ENCODE measurements around the gene CHERP. TPM values are rescaled to one million over a fixed set of nuclear protein-coding genes. Genes with fewer than 3 reads are reported as not detected.

CHERP gene
- total and polyA plus RNA-seq, 2 of the 8 experiments (the other 6 are each of a cell fraction or from before 2014, with no cell fraction given) = 13.9 to 73.7 TPM

DNA sequence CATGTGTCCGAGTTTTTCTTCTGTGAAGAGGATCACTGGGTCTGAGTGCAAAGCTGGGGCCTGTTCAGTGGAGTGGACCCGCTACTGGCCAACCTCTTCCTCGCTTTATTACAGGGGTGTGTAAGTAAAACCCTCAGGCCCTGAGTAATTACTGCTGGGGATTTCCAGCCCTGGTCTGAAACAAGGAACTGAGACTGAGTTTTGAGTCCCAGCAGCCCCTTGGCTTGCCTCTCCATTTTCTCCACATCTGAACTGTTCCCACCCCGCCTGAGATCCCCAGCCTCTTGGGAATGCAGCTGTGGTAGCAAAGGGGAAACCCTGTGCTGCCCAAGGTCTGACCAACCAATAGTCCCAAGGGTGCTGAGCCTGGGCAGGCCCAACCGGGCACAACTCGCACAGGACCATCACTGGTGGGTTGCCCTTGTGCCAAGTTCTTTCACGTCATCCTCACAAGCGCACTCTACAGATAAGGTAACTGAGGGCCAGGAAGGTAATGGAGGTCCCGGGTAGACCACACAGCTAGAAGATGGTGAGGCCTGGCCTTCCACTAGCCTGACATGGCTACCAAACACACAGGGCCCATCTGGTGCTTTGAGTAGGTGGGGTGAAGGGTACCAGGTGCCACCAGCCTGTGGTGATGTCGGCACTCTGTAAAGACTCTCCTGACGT lies 43.7 kb upstream of the CHERP start:
- peaks cover 4 to 39% (median 25%) of the 10 kb centered on the region in 4 experiments for H3K4me1 ChIP-seq (replicated peaks in 1 of 4; ENCODE audit: control insufficient read depth in 3 of 4, insufficient read depth in 4 of 4, low read length in 3 of 4)
- H4K5ac ChIP-seq (ENCODE audit: insufficient read length, low read depth, low read length) = no peak overlapping the region
- no peak overlapping the region for H3K18ac ChIP-seq (ENCODE audit: extremely low read depth, low read length)
- 0 out of 2 replicates have a peak overlapping the region, but pooled peaks have one; percentile 88 for H2BK15ac ChIP-seq (ENCODE audit: low read length)
- H3K36me3 ChIP-seq (ENCODE audit: control insufficient read depth in 2 of 4, insufficient read depth in 4 of 4, low read length in 3 of 4) = no peaks in the 10 kb centered on the region
- H3K79me2 ChIP-seq (ENCODE audit: control insufficient read depth in 1 of 2, insufficient read depth in 2 of 2, low read length in 2 of 2) = peaks cover 13 to 95% of the 10 kb centered on the region in 2 experiments; a peak in 3 of 4 replicates
- no peak overlapping the region; a peak in 1 of 7 replicates for H3K9ac ChIP-seq (replicated peaks in 1 of 4; ENCODE audit: extremely low read depth in 1 of 4, low read depth in 3 of 4, low read length in 3 of 4)
- no peak overlapping the region for H2AFZ ChIP-seq (ENCODE audit: low read length)
- H3K23me2 ChIP-seq (ENCODE audit: low read depth, low read length) = no peaks in the 10 kb centered on the region
- DNase-seq (ENCODE audit: low read depth in 1 of 2, low spot score in 2 of 2) (no peak), FAIRE-seq (no peak)
- no peak overlapping the region for H2BK12ac ChIP-seq (ENCODE audit: low read depth, low read length)
- peak overlapping the region; percentile 10 for H4K91ac ChIP-seq (replicated peaks; ENCODE audit: insufficient read length, low read length)
- CTCF ChIA-PET (ENCODE audit: partially characterized antibody) = interaction anchor here (0.6 to 1.0 kb wide), 3 partner anchors 12 to 46 kb away, joined by 3 read pairs; no protein-coding TSS in a partner anchor
- H3K14ac ChIP-seq (ENCODE audit: insufficient read length) = no peak overlapping the region
- no peaks in the 10 kb centered on the region for H3K27me3 ChIP-seq (replicated peaks in 1 of 4; ENCODE audit: control insufficient read depth in 3 of 4, extremely low read depth in 1 of 4, insufficient read depth in 3 of 4, low read length in 3 of 4)
- H3K4me3 ChIP-seq (ENCODE audit: extremely low read depth in 1 of 4, insufficient read depth in 2 of 4, low read depth in 3 of 4, low read length in 4 of 4) = no peak overlapping the region
- H3K4ac ChIP-seq (replicated peaks; ENCODE audit: insufficient read length, low read depth, low read length) = no peak overlapping the region
- peaks cover 43% of the 10 kb centered on the region for H3K79me1 ChIP-seq (ENCODE audit: low read depth, low read length)
- H2BK120ac ChIP-seq (replicated peaks; ENCODE audit: low read depth, low read length) = no peak overlapping the region
- no peak overlapping the region; a peak in 1 of 4 replicates for H3K4me2 ChIP-seq (ENCODE audit: insufficient read depth in 1 of 2, low read depth in 2 of 2, low read length in 2 of 2)
- H3K27ac ChIP-seq (ENCODE audit: low read depth, low read length) = no peak overlapping the region
- H4K20me1 ChIP-seq (replicated peaks in 1 of 2; ENCODE audit: control insufficient read depth in 1 of 2, insufficient read depth in 2 of 2, low read length in 2 of 2) = peaks cover 28 to 43% of the 10 kb centered on the region in 2 experiments
- H3K23ac ChIP-seq (ENCODE audit: insufficient read length) = no peak overlapping the region
- no peak overlapping the region for H2BK20ac ChIP-seq (ENCODE audit: low read length)
- no peaks in the 10 kb centered on the region for H3K9me3 ChIP-seq (ENCODE audit: insufficient read depth in 2 of 2, low read depth in 1 of 2, low read length in 1 of 2)
- H3K56ac ChIP-seq (replicated peaks; ENCODE audit: insufficient read length, low read depth, low read length) = no peak overlapping the region
- H2BK5ac ChIP-seq (ENCODE audit: low read depth, low read length) = peak overlapping the region; percentile 32; the same call in 1 of the 2 replicates
- POLR2A ChIA-PET (ENCODE audit: partially characterized antibody) = interaction anchor here (0.6 to 1.9 kb wide), 4 partner anchors 43 to 116 kb away, joined by 3 to 6 read pairs (median 6); partner anchors contain the start of gene SMIM7
- WGBS, 2 experiments (ENCODE audit: extremely low coverage in 1 of 2, insufficient coverage in 1 of 2, insufficient read length in 1 of 2, insufficient replicate concordance in 2 of 2, low coverage in 1 of 2, low lambda C conversion rate in 2 of 2, missing lambda C conversion rate in 1 of 2) = 89% methylated on average over 11 of the region's 11 CpGs; no CpG with 5 or more reads in 1 of the 2 experiments
- H4K8ac ChIP-seq (ENCODE audit: extremely low read depth, insufficient read depth, low read length) = peak overlapping the region; percentile 28; the same call in 1 of the 2 replicates
- H2AK5ac ChIP-seq (ENCODE audit: low read depth, low read length) = peak overlapping the region; percentile 94
- TF ChIP-seq SIRT6 (IDR thresholded peaks at IDR 0.05; ENCODE audit: low read length) (no peak), ATF3 (IDR thresholded peaks at IDR 0.05; ENCODE audit: insufficient read depth, low read depth, low read length) (no peak), CBX5 (IDR thresholded peaks at IDR 0.05; ENCODE audit: low read depth, low read length) (no peak), SP1 (IDR thresholded peaks at IDR 0.05; ENCODE audit: low read depth, low read length) (no peak), PHF8 (conservative IDR thresholded peaks at IDR 0.05; ENCODE audit: low read depth, low read length) (no peak), USF2 (IDR thresholded peaks at IDR 0.05; ENCODE audit: low read length) (no peak)

All from H1 (cell line).